Nephron progenitor cell (in vitro differentiated cells): ENCODE data around the gene SLC38A11.

Experiments
- DNase-seq: peaks from one replicate; pipeline ENCODE4 v3.0.0; 2021
- H3K27ac Mint-ChIP-seq: 2 replicates; pipeline ENCODE4 v1.8.0; 2021; ENCODE audit warnings: mild to moderate bottlenecking, moderate library complexity, mixed read lengths
- H3K27me3 Mint-ChIP-seq: 2 replicates; pipeline ENCODE4 v1.8.0; 2021; ENCODE audit warnings: mild to moderate bottlenecking, low read depth, mixed read lengths; ENCODE audit not compliant: poor library complexity
- H3K36me3 Mint-ChIP-seq: 2 replicates; pipeline ENCODE4 v1.8.0; 2021; ENCODE audit warnings: low read depth, mixed read lengths
- H3K4me1 Mint-ChIP-seq: 2 replicates; pipeline ENCODE4 v1.8.0; 2021; ENCODE audit warnings: mixed read lengths
- H3K4me3 Mint-ChIP-seq: 2 replicates; pipeline ENCODE4 v1.8.0; 2021; ENCODE audit warnings: mild to moderate bottlenecking, moderate library complexity, mixed read lengths
- H3K9me3 Mint-ChIP-seq: 2 replicates; pipeline ENCODE4 v1.8.0; 2021; ENCODE audit warnings: mild to moderate bottlenecking, moderate library complexity, mixed read lengths
- CTCF ChIP-seq: fragments of 200-600 bp; sonication (generic); IDR thresholded peaks from 2 replicates; pipeline ENCODE4 v1.5.0; 2021; ENCODE audit warnings: antibody characterized with exemption

SLC38A11 gene

GRCh38 chr2:164969909-164970690 is 14.8 kb upstream of the SLC38A11 start:
- Mint-ChIP-seq H3K36me3 (no peaks in the 10 kb centered on the region), H3K4me1 (no peaks in the 10 kb centered on the region), H3K27me3 (no peaks in the 10 kb centered on the region), H3K9me3 (no peaks in the 10 kb centered on the region), H3K4me3 (no peak overlapping the region), H3K27ac (no peak overlapping the region)
- TF ChIP-seq CTCF, result no peak
- DNase-seq, result no peak

DNA sequence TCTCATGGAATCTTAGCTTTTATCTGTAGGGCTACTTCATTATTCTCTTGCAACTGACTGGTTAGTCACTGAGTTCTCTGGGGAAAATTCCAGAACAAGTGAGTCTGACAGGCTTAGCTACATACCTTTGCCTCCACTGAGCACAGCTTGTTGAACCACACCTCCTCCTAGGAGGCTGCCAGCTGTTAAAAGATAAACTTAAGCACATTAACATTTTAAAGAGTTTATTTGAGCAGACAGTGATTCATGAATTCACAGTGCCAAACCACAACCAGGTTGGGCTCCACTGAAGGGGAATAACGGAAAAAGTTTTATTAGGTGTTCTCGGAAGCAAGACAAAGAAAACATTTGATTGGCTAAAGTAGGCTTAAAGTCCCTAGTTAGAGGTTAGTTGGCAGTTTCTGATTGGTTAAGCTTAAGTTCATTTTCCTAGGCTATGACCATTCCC is 12.5 kb upstream of the SLC38A11 start:
- no peak overlapping the region for H3K4me3 Mint-ChIP-seq
- H3K4me1 Mint-ChIP-seq, result no peaks in the 10 kb centered on the region

DNA sequence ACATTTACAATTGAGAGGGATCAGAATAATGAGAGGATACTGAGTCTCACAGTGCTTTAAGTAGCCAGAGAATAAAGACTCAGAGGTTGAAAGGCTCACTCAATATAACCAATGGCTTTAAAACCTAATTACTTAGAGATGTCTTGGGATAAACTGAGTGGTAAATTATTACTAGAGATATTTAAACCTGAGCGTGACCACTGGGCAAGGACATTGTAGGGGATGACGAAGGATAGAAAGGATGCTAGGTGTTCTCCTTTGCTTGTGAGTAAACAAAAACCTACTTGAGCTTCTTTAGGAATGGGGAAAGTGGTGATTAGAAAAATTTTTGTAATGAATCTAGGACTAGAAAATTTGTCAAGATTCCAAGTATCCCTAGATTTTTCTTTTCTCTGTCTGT is 12.0 kb upstream of the SLC38A11 start:
- no peaks in the 10 kb centered on the region for H3K27me3 Mint-ChIP-seq
- no peaks in the 10 kb centered on the region for H3K36me3 Mint-ChIP-seq
- H3K4me3 Mint-ChIP-seq, result no peak overlapping the region
- no peaks in the 10 kb centered on the region for H3K9me3 Mint-ChIP-seq
- no peak overlapping the region for H3K27ac Mint-ChIP-seq
- TF ChIP-seq CTCF, result no peak
- no peaks in the 10 kb centered on the region for H3K4me1 Mint-ChIP-seq
- DNase-seq, result no peak

More for the DNA sequence above, 12.5 kb upstream of the SLC38A11 start:
- Mint-ChIP-seq H3K27ac (peak overlapping the region; percentile 26), H3K9me3 (no peaks in the 10 kb centered on the region), H3K27me3 (no peaks in the 10 kb centered on the region), H3K36me3 (no peaks in the 10 kb centered on the region)
- DNase-seq, result no peak
- no peak for TF ChIP-seq CTCF

DNA sequence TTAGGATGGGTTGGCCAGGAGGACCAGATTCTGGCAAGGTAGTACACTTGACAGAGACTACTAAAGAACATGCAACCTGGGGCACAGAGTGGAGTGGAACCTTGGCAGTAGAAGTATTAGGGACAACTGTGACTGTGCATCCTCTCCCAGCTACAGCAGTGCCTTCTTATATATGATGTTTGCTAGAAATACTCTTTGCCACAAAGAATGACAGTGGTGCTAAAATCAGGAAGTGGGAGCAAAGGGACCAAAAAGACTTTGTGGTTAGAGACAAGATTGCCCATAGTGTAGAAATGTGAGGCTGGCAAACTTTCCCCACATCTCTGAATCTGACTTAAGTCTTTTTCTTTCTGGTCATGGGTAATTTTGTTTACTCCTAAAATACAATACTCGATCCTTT is 9.4 kb upstream of the SLC38A11 start:
- Mint-ChIP-seq H3K4me3 (no peak overlapping the region), H3K36me3 (no peaks in the 10 kb centered on the region), H3K27me3 (no peaks in the 10 kb centered on the region), H3K4me1 (no peaks in the 10 kb centered on the region), H3K9me3 (no peaks in the 10 kb centered on the region), H3K27ac (no peak overlapping the region)
- TF ChIP-seq CTCF, result no peak
- no peak for DNase-seq

DNA sequence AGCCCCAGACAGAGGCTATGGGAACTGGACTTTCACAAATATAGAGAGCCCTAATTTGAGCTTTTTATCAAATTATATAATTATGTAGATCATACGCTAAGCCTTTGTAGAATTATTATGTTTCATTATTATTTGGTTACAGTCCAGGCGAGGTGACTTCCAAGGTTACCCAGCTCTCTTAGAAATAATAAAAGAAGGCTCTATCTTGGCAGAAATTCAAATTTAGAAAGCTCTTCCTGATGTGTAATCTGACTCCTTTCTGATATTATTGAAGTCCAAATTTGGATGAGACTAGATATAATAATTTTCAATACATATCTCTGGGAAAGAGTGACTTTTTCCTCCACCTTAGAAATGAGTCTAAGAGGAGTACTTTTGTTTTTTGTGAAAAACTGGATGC is 4.8 kb upstream of the SLC38A11 start:
- DNase-seq, result no peak
- TF ChIP-seq CTCF, result no peak

DNA sequence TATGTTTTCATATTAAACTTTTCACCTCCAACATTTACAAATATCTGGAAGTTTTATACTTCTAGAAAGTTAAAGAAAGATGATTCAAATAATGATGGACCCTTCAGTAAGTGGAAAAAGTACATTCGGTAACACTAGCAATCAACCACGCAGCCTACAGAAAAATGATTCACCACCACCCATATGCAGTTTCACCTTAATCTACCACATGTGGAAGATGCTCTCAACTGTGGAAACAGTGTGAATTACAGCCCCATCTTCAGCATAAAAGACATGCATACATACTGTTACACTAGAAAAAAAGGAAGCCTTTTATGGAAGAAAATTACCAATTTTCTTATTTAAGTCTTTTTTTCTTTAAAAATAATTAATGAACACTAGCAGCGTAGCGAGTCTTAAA is 1.1 kb downstream of the SLC38A11 start:
- Mint-ChIP-seq H3K27me3 (no peaks in the 10 kb centered on the region), H3K4me3 (no peak overlapping the region), H3K4me1 (no peaks in the 10 kb centered on the region), H3K27ac (no peak overlapping the region), H3K36me3 (no peaks in the 10 kb centered on the region), H3K9me3 (no peaks in the 10 kb centered on the region)
- no peak for DNase-seq
- no peak for TF ChIP-seq CTCF

More for the DNA sequence above, 4.8 kb upstream of the SLC38A11 start:
- Mint-ChIP-seq H3K9me3 (no peaks in the 10 kb centered on the region), H3K4me3 (no peak overlapping the region), H3K4me1 (no peaks in the 10 kb centered on the region), H3K27ac (no peak overlapping the region), H3K27me3 (no peaks in the 10 kb centered on the region), H3K36me3 (no peaks in the 10 kb centered on the region)
